Fibroblast of skin of left quadriceps (primary cell): Measurements from ENCODE around the gene DNAJB6.

ENCODE experiments used
- DNase-seq, 2 experiments: peaks; one replicate each; pipeline ENCODE4 v3.0.0-alpha.2; 2013; ENCODE audit warnings: low read depth in 2 of 2

The DNAJB6 gene

GRCh38 chr7:157409753-157410727 lies 73.2 kb downstream of the DNAJB6 start:
- DNase-seq: no peak

- DNase-seq: no peak
Measured at GRCh38 chr7:157410831-157411556, 74.2 kb downstream of the DNAJB6 start.

- no peak for DNase-seq
Measured at GRCh38 chr7:157411580-157411979, 74.8 kb downstream of the DNAJB6 start.

DNA sequence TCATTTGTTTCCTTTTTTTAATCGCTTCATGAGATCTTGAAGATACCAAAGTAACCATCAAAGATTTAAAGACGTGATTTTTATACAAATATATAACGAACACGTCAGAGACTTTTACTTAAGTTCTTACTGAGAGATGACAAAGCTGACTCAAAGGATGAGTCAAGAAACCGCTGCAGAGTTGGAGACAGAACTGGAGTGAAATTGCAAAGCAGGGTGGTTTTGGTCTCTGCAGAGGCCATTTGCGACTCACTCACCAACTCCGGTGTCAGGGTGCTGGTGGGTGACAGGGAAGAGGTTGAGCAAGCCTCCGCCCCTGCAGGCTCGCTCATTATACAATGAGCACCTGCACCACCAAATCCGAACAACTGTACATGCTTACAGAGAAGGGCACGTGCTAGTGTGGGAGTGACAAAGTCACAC lies 75.2 kb downstream of the DNAJB6 start:
- peak; percentile 47 to 57 for DNase-seq

DNA sequence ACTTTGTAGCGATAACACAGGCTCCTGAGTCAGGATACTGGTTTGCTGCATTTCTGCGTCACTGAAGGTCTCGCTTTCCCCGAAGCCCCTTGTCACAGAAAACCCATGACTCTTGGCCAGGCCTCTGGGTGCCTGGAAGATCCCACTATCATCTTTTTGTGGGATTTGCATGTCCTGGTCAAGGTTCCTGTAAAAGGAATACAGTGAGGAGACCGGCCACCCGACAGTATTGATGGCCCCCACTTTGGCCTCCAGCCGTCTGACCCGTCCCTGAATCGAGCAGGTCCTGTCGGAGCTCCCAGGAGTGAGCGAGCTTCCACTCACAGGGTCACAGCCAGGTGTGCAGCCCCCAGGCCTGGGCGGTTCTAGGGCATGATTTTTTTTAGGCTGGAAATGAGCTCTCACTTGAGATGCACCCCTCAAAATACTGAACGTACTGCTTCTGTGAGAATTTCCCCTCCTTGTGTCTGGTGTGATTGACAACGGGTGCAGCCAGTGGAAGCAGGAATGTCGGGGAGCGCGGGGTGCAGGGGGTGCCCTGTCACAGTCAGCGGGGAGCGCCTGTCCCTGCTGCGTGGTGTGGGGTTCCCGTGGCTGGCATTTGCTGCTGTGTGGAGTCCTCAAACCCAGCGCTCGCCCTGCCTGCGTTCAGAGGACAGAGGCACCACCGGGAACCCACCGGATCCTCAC lies 75.8 kb downstream of the DNAJB6 start:
- no peak for DNase-seq

DNA sequence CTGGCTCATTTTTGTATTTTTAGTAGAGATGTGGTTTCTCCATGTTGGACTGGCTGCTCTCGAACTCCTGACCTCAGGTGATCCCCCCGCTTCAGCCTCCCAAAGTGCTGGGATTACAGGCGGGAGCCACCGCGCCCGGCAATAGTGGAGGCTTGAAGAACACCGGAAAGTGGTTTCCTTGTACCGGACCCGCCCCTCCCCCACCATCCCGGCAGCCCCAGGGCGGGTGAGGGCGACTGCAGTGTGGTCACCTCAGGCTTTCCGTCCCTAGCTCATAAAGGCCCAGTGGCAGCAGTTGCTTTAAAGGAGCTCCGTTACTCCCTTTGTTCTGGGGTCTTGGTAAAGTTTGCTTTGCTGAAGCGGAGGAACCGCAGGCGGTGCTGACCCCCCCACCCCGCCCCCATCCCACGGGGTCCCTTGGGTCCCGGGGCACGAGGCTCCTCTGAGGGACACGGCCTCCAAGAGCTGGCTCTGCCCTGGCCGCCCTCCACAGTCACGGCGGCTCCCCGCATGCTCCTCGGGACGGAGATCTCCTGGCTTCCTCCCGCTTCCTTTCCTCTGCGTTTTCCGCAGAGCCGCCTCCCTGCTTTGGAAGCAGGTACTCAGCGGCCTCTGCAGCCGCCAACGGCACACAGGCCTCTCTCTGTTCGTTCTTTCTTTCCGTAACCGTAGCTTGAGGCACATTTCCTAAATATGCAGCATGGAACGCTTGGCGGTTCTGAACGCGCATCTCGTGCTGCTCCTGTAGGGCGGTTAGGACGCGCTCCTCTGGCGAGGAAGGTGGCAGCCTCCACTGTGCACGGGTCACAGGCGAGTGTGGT lies 77.3 kb downstream of the DNAJB6 start:
- no peak for DNase-seq

- DNase-seq: no peak
Measured at GRCh38 chr7:157414702-157415096, 77.9 kb downstream of the DNAJB6 start.

DNA sequence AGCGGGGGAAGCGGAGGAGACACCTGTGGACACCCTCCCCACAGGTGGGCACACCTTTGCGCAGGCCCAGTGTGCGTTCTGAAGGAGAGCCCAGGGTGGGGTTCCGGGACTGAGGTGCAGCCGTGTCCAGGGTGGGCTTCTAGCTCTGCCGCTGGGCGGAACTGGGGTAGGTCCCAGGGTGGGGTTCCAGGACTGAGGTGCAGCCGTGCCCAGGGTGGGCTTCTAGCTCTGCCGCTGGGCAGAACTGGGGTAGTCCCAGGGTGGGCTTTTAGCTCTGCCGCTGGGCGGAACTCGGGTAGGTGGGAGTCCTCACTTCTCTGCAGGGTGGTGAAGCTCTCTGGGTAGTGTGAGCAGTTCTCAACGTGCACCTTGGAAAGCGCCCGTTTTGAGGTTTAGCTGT lies 78.7 kb downstream of the DNAJB6 start:
- DNase-seq: no peak

GRCh38 chr7:157416011-157416410 lies 79.2 kb downstream of the DNAJB6 start:
- no peak for DNase-seq

- no peak for DNase-seq
Measured at GRCh38 chr7:157418204-157419034, 81.6 kb downstream of the DNAJB6 start.

GRCh38 chr7:157419035-157419293 lies 82.2 kb downstream of the DNAJB6 start:
- no peak for DNase-seq

- no peak for DNase-seq
Measured at GRCh38 chr7:157422279-157422678, 85.5 kb downstream of the DNAJB6 start.

GRCh38 chr7:157423348-157423747 lies 86.5 kb downstream of the DNAJB6 start:
- no peak for DNase-seq

- DNase-seq: no peak
Measured at GRCh38 chr7:157423886-157424565, 87.2 kb downstream of the DNAJB6 start.

DNA sequence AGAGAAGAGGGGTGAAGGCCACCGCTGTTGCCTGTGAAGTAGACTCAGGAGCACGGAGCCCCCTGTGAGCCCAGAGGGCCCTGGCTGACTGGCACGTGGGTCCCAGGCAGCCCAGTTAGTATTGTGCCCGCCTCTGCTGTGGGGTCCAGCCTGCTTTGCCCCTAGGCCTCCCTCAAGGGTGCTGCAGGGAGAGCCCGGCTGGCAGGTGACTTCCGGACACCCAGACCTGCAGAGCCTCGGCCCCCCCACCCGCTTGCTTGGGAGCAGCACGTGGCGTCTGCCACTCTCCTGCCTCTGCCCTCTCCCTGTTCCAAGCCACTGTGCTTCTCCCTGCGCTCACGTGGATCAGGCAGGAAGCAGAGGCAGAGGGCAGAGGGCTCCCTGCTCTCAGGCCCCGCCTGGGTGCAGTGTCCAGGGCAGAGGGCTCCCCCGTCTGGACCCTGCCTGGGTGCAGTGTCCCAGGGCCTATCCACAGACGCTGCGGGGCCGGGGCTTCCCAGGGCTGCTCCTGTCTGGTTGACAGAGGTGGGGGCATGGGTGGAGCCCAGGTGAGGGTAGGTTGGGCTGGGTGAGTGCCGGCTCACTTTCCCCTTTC lies 88.4 kb downstream of the DNAJB6 start:
- DNase-seq: no peak

DNA sequence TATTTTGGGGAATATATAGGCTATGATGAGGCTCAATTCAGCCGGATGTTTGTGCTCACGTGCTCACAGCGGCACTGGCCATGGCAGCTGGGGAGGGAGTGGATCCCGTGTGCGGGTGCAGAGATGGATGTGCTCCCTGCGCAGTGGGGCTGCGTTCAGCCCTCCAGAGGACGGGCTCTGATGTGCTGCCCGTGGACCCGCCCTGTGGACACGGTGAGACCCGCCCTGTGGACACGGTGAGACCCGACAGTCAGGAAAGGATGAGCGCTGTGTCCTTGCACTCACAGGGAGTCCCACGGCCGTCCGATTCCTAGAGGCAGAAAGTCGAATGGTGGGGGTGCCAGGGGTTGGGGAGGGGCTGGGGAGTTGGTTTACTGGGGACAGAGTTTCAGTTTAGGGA lies 89.0 kb downstream of the DNAJB6 start:
- DNase-seq: no peak

DNA sequence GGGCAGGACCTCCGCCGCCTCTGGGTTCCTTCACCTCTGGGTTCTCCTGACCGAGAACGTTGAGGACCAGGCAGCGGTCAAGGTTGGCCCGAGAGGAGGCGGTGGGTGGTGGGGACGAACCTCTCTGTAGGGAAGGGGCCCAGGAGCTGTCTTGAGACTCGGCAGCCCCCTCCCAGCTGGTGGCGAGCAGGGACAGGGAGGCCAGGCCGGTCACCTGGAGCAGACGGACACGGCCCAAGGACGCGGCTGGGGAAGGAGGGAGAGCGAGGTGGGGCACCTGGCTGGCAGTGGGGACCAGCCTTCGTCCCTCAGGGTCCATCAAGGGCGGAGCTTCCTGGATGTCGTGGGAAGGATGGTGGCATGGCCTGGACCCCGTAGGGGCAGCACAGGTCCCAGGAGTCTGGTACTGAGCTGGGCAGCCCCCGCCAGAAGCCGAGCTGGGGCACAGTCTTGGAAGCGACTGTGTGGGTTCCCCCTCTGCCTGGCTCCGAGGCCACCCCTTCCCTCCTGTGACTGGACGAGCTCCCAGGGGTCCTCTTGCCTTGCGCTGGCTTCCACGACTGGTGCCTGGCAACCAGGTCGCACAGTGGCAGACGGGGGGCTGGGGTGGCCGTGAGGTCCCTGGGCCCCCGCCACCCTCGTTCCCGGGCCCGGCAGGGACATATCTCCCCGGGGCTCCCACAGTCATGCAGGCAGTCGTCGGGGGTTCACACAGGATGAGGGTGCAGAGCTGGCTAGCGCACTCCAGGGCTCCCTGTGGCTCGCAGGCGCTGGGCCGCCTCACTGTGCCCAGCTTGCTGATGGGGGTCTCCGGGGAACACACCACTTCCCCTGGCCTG lies 89.9 kb downstream of the DNAJB6 start:
- DNase-seq: no peak

DNA sequence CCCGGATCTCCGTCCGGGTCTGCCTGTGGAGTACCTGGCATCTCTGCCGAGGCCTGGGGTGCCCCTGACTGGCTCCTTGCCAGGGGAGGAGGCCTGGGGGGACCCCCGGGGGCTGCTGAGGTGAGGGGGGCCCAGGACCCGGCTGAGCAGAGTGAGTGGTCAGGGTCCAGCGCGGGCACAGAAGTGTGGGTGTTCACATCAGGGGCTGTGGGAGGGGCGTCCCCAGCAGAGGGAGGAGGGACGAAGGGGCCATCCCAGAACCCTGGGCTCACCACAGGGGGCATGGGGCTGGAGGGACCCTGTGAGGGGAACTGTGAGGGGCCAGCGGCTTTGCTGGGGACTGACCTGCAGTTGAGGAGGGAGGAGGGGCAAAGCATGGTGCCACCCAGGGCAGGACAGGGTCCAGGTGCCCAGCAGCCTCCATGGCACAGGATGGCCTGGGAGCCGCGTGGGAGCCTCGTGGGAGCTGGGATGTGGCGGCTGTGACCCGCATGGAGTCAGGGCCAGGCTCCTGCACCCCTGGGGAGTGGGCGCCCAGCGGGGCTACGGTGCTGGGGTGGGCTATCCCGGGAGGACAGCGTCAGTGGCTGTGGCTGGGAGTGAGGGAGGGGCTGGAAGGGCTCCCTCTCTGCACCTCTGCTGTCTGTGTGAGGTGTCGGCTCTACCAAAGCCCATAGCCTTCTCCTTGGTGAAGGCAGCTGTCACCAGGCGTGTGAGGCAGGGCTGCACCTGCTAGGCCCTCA lies 91.2 kb downstream of the DNAJB6 start:
- no peak for DNase-seq
